Measurements from ENCODE around the gene ANGPTL8.

The ANGPTL8 gene

DNA sequence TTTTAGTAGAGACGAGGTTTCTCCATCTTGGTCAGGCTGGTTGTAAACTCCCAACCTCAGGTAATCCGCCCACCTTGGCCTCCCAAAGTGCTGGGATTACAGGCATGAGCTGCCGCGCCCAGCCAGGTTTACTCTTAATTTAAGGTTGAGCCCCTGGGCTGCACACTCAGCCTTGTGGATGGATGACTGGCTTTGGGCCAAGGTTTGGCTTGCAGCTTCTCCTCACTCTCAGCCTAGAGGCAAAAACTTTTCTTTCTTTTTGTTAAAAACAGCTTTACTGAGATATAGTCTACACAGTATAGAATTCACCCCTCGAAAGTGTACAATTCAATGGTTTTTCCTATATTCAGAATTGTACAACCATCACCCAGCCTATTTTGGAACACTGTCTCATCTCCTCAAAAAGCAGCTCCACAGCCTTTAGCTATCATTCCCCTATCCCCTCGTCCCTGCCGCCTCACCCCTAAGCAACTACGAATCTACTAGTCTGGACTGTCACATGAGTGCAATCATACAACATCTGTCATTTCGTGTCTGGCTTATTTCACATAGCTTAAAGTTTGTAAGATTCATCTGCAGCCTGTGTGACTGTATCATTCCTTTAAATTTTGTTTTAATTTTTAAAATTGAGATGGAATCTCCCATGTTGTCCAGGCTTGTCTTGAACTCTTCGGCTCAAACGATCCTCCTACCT lies 42.1 kb downstream of the ANGPTL8 start:
- H3K4me1 ChIP-seq (ENCODE audit: low read length), result no peaks in the 10 kb centered on the region
- H3K4me3 ChIP-seq (ENCODE audit: low read length), result no peak overlapping the region
- H3K4me2 ChIP-seq (ENCODE audit: low read length), result no peak overlapping the region
- no peak overlapping the region for H3K27ac ChIP-seq (ENCODE audit: low read length)
- no peak overlapping the region for H3K9ac ChIP-seq (ENCODE audit: low read length)
- no peaks in the 10 kb centered on the region for H3K9me3 ChIP-seq (ENCODE audit: insufficient read depth, low read length)
- H3K36me3 ChIP-seq (replicated peaks; ENCODE audit: low read depth, low read length), result no peaks in the 10 kb centered on the region
- TF ChIP-seq, protein P1, sequence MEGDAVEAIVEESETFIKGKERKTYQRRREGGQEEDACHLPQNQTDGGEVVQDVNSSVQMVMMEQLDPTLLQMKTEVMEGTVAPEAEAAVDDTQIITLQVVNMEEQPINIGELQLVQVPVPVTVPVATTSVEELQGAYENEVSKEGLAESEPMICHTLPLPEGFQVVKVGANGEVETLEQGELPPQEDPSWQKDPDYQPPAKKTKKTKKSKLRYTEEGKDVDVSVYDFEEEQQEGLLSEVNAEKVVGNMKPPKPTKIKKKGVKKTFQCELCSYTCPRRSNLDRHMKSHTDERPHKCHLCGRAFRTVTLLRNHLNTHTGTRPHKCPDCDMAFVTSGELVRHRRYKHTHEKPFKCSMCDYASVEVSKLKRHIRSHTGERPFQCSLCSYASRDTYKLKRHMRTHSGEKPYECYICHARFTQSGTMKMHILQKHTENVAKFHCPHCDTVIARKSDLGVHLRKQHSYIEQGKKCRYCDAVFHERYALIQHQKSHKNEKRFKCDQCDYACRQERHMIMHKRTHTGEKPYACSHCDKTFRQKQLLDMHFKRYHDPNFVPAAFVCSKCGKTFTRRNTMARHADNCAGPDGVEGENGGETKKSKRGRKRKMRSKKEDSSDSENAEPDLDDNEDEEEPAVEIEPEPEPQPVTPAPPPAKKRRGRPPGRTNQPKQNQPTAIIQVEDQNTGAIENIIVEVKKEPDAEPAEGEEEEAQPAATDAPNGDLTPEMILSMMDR (IDR thresholded peaks at IDR 0.05; ENCODE audit: low read depth, low read length), result no peak
- TF ChIP-seq EZH2phosphoT487 (IDR thresholded peaks at IDR 0.05; ENCODE audit: low read depth), result no peak
- H4K20me1 ChIP-seq (ENCODE audit: insufficient read depth, low read length), result no peaks in the 10 kb centered on the region
- peaks cover 7% of the 10 kb centered on the region for H3K27me3 ChIP-seq (ENCODE audit: low read depth, low read length)
- no peak overlapping the region for H2AFZ ChIP-seq (ENCODE audit: low read depth, low read length)
- no peaks in the 10 kb centered on the region for H3K79me2 ChIP-seq (ENCODE audit: low read length)

DNA sequence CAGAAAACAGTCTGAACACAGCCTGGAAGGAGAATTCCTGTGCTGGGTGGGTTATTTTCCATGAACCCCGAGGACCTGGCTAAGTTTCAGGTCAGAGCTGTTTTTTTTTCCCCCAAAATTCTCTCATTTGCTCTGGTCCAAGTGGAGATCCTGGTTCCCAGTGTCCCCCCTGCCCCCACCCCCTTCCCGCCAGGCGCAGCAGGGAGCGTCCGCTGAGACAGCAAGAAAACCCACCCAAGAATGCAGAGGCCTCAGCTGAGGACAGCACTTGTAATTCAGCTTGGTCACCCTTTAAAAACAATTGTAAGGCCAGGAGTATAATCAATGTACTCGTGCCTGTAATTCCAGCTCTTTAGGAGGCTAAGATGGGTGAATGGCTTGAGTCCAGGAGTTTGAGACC lies 45.1 kb downstream of the ANGPTL8 start:
- H4K20me1 ChIP-seq (ENCODE audit: insufficient read depth, low read length), result no peaks in the 10 kb centered on the region
- no peak overlapping the region for H3K4me2 ChIP-seq (ENCODE audit: low read length)
- H3K36me3 ChIP-seq (replicated peaks; ENCODE audit: low read depth, low read length), result no peaks in the 10 kb centered on the region
- H2AFZ ChIP-seq (ENCODE audit: low read depth, low read length), result no peak overlapping the region
- H3K9ac ChIP-seq (ENCODE audit: low read length), result no peak overlapping the region
- no peaks in the 10 kb centered on the region for H3K79me2 ChIP-seq (ENCODE audit: low read length)
- no peaks in the 10 kb centered on the region for H3K4me1 ChIP-seq (ENCODE audit: low read length)
- TF ChIP-seq, protein P1 (IDR thresholded peaks at IDR 0.05; ENCODE audit: low read depth, low read length), result no peak
- TF ChIP-seq EZH2phosphoT487 (IDR thresholded peaks at IDR 0.05; ENCODE audit: low read depth), result no peak
- no peak overlapping the region for H3K27ac ChIP-seq (ENCODE audit: low read length)
- H3K9me3 ChIP-seq (ENCODE audit: insufficient read depth, low read length), result no peaks in the 10 kb centered on the region
- no peak overlapping the region for H3K4me3 ChIP-seq (ENCODE audit: low read length)
- H3K27me3 ChIP-seq (ENCODE audit: low read depth, low read length), result peaks cover 4% of the 10 kb centered on the region

DNA sequence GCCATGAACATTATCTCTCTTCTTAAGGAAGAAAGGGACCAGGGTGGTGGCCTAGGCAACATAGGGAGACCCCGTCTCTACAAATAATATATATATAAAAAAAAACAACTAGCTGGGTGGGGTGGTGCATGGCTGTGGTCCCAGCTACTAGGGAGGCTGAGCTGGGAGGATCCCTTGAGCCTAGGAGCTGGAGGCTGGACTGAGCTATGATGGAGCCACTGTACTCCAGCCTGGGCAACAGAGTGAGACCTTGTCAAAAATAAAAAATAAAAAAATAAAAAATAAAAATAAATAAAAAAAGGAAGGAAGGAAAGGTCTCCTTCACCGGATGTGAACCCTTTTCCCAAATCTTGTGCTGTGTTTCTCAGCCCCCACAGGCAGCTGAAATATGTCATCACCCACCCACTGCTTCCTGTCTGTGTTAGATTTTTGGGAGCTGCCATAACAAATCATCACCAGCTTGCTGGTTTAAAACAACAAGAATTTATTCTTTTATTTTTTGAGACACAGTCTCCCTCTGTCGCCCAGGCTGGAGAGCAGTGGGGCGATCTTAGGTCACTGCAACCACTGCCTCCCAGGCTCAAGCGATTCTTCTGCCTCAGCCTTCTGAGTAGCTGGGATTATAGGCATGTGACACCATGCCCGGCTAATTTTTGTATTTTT lies 47.0 kb downstream of the ANGPTL8 start:
- H4K20me1 ChIP-seq (ENCODE audit: insufficient read depth, low read length), result no peaks in the 10 kb centered on the region
- no peaks in the 10 kb centered on the region for H3K36me3 ChIP-seq (replicated peaks; ENCODE audit: low read depth, low read length)
- H3K27ac ChIP-seq (ENCODE audit: low read length), result no peak overlapping the region
- H3K4me3 ChIP-seq (ENCODE audit: low read length), result no peak overlapping the region
- TF ChIP-seq, protein P1 (IDR thresholded peaks at IDR 0.05; ENCODE audit: low read depth, low read length), result no peak
- no peak for TF ChIP-seq EZH2phosphoT487 (IDR thresholded peaks at IDR 0.05; ENCODE audit: low read depth)
- H2AFZ ChIP-seq (ENCODE audit: low read depth, low read length), result no peak overlapping the region
- H3K4me2 ChIP-seq (ENCODE audit: low read length), result no peak overlapping the region
- H3K27me3 ChIP-seq (ENCODE audit: low read depth, low read length), result peaks cover 7% of the 10 kb centered on the region; the same call in 1 of the 2 replicates
- H3K4me1 ChIP-seq (ENCODE audit: low read length), result peaks cover 2% of the 10 kb centered on the region; the same call in 1 of the 2 replicates
- H3K79me2 ChIP-seq (ENCODE audit: low read length), result no peaks in the 10 kb centered on the region
- no peak overlapping the region for H3K9ac ChIP-seq (ENCODE audit: low read length)
- no peaks in the 10 kb centered on the region for H3K9me3 ChIP-seq (ENCODE audit: insufficient read depth, low read length)

DNA sequence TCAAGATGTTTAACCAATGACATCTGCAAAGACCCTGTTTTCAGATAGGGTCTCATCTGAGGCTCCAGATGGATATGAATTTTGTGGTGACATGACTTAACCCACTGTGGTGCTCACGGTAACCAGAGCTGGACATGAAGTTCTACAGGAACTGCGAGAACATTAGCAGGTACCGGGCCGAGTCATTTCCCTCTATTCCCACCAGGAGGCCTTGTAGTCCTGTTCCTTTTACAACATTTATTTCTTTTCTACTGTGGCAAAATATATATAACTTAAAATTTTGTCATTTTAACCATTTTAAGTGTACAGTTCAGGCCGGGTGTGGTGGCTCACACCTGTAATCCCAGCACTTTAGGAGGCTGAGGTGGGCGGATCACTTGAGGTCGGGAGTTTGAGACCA lies 48.9 kb downstream of the ANGPTL8 start:
- Histone ChIP-seq H3K27me3 (ENCODE audit: low read depth, low read length) (peaks cover 16% of the 10 kb centered on the region), H2AFZ (ENCODE audit: low read depth, low read length) (no peak overlapping the region), H3K4me1 (ENCODE audit: low read length) (peaks cover 10% of the 10 kb centered on the region), H3K79me2 (ENCODE audit: low read length) (no peaks in the 10 kb centered on the region), H3K27ac (ENCODE audit: low read length) (no peak overlapping the region), H4K20me1 (ENCODE audit: insufficient read depth, low read length) (no peaks in the 10 kb centered on the region), H3K36me3 (replicated peaks; ENCODE audit: low read depth, low read length) (no peaks in the 10 kb centered on the region), H3K9ac (ENCODE audit: low read length) (no peak overlapping the region), H3K4me3 (ENCODE audit: low read length) (no peak overlapping the region), H3K4me2 (ENCODE audit: low read length) (no peak overlapping the region), H3K9me3 (ENCODE audit: insufficient read depth, low read length) (no peaks in the 10 kb centered on the region)
- TF ChIP-seq, protein P1 (IDR thresholded peaks at IDR 0.05; ENCODE audit: low read depth, low read length), result peak; percentile 36
- TF ChIP-seq EZH2phosphoT487 (IDR thresholded peaks at IDR 0.05; ENCODE audit: low read depth), result no peak
